Measurements from ENCODE around the gene DDIT3. TPM values are rescaled to one million over a fixed set of nuclear protein-coding genes. Genes with fewer than 3 reads are reported as not detected.

The DDIT3 gene
- total and polyA plus RNA-seq, 2 of the 8 experiments (the other 6 are each of a cell fraction or from before 2014, with no cell fraction given) = 4.9 to 5.7 TPM

- TF ChIP-seq, protein P1, sequence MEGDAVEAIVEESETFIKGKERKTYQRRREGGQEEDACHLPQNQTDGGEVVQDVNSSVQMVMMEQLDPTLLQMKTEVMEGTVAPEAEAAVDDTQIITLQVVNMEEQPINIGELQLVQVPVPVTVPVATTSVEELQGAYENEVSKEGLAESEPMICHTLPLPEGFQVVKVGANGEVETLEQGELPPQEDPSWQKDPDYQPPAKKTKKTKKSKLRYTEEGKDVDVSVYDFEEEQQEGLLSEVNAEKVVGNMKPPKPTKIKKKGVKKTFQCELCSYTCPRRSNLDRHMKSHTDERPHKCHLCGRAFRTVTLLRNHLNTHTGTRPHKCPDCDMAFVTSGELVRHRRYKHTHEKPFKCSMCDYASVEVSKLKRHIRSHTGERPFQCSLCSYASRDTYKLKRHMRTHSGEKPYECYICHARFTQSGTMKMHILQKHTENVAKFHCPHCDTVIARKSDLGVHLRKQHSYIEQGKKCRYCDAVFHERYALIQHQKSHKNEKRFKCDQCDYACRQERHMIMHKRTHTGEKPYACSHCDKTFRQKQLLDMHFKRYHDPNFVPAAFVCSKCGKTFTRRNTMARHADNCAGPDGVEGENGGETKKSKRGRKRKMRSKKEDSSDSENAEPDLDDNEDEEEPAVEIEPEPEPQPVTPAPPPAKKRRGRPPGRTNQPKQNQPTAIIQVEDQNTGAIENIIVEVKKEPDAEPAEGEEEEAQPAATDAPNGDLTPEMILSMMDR (IDR thresholded peaks at IDR 0.05; ENCODE audit: control extremely low read depth in 1 of 3, insufficient read depth in 1 of 3, low read depth in 1 of 3, low read length in 3 of 3) = no peak
- no peak for TF ChIP-seq TAF7 (optimal IDR thresholded peaks at IDR 0.05; ENCODE audit: borderline replicate concordance, low read depth, low read length)
- no peak for TF ChIP-seq KDM5A (IDR thresholded peaks at IDR 0.05; ENCODE audit: low read length)
- no peak for TF ChIP-seq EP300 (IDR thresholded peaks at IDR 0.05; ENCODE audit: borderline replicate concordance in 1 of 2, low read depth in 2 of 2, low read length in 2 of 2)
- no peak for TF ChIP-seq ASH2L (IDR thresholded peaks at IDR 0.05; ENCODE audit: low read length)
- TF ChIP-seq ATF3 (IDR thresholded peaks at IDR 0.05; ENCODE audit: insufficient read depth, low read depth, low read length) = no peak
- no peak for TF ChIP-seq NRF1 (IDR thresholded peaks at IDR 0.05; ENCODE audit: low read depth, low read length)
Observed at GRCh38 chr12:57569858-57570257, 49.5 kb upstream of the DDIT3 start (continued).

Measured in H1 (cell line).